GM12878 (cell line): ENCODE data around the gene FERMT3. TPM values are rescaled to one million over a fixed set of nuclear protein-coding genes. Genes with fewer than 3 reads are reported as not detected.
A peak's percentile ranks its signal among the peaks of the same experiment; 100 is the strongest.

Source experiments
- ATAC-seq: fragments of 200-7000 bp; cut with Tn5 transposase; 3 replicates; pipeline ENCODE4 v1.9.1; 2020; ENCODE audit warnings: mild to moderate bottlenecking, moderate library complexity
- BruUV-seq: library from RNA; stranded (reverse); fragments of 400-500 nt; replicated peaks from 2 replicates; lab custom pipeline; 2021; lab: Mats Ljungman, UMichigan
- CTCF ChIA-PET: fragments of 300-600 bp; sonication (Branson Sonifier 250); formaldehyde crosslinking; extraction: SDS; loops from one replicate; lab custom pipeline; 2021; ENCODE audit warnings: inconsistent platforms; lab: Yijun Ruan, JAX
- POLR2A ChIA-PET: fragments of 350-600 bp; formaldehyde crosslinking; extraction: SDS; loops from one replicate; lab custom pipeline; 2021; ENCODE audit warnings: inconsistent platforms; lab: Charles Lee
- RAD21 ChIA-PET: fragments of 300-600 bp; sonication (Branson Sonifier 250); formaldehyde crosslinking; loops from one replicate; lab custom pipeline; 2023; ENCODE audit warnings: antibody characterized with exemption; ENCODE audit not compliant: unreplicated experiment; lab: Charles Lee
- SMC1A ChIA-PET: fragments of 300-600 bp; sonication (Branson Sonifier 250); formaldehyde crosslinking; loops from one replicate; lab custom pipeline; 2023; ENCODE audit not compliant: unreplicated experiment, uncharacterized antibody; lab: Charles Lee
- DNase-seq: peaks from one replicate; pipeline ENCODE4 v3.0.0-alpha.2; 2011; ENCODE audit warnings: low read depth, low spot score
- FAIRE-seq: peaks from 3 replicates; lab custom pipeline; 2011; peaks lifted over from hg19 to GRCh38; lab: Jason Lieb, UNC
- H2AFZ ChIP-seq: 2 replicates; pipeline ENCODE4 v1.6.0; 2011; ENCODE audit warnings: low read depth, low read length, control low read depth; ENCODE audit not compliant: control insufficient read depth
- H3K27ac ChIP-seq: 2 replicates; pipeline ENCODE4 v1.5.1; 2011; ENCODE audit warnings: control low read depth; ENCODE audit not compliant: control insufficient read depth, insufficient read depth
- H3K27me3 ChIP-seq, 2 experiments: replicated peaks in 1 of 2; 2 replicates each; pipeline versions ENCODE4 v1.6.0 to v1.6.1; 2011; ENCODE audit warnings: low read length in 1 of 2; ENCODE audit not compliant: control insufficient read depth in 2 of 2, insufficient read depth in 2 of 2
- H3K36me3 ChIP-seq, 2 experiments: 2 replicates each; pipeline ENCODE4 v1.5.1; 2011; ENCODE audit warnings: low read length in 1 of 2; ENCODE audit not compliant: control insufficient read depth in 2 of 2, insufficient read depth in 2 of 2
- H3K4me1 ChIP-seq: 2 replicates; pipeline ENCODE4 v1.6.1; 2011; ENCODE audit warnings: mild to moderate bottlenecking, low read length, moderate library complexity, mixed read lengths; ENCODE audit not compliant: control insufficient read depth, insufficient read depth
- H3K4me2 ChIP-seq: 2 replicates; pipeline ENCODE4 v1.6.0; 2011; ENCODE audit warnings: control low read depth; ENCODE audit not compliant: control insufficient read depth, insufficient read depth
- H3K4me3 ChIP-seq: fragments of 200-600 bp; sonication (generic); 2 replicates; pipeline ENCODE4 v1.5.1; 2016
- H3K79me2 ChIP-seq: 2 replicates; pipeline ENCODE4 v1.6.0; 2011; ENCODE audit warnings: low read length; ENCODE audit not compliant: control insufficient read depth, insufficient read depth
- H3K9ac ChIP-seq: 2 replicates; pipeline ENCODE4 v1.8.0; 2011; ENCODE audit warnings: low read length, control low read depth, mixed read lengths; ENCODE audit not compliant: control insufficient read depth, insufficient read depth
- H3K9me3 ChIP-seq: replicated peaks from 3 replicates; pipeline ENCODE4 v1.5.1; 2011; ENCODE audit warnings: mild to moderate bottlenecking, low read length; ENCODE audit not compliant: control insufficient read depth, insufficient read depth
- H4K20me1 ChIP-seq: 2 replicates; pipeline ENCODE4 v1.6.0; 2011; ENCODE audit not compliant: control insufficient read depth, insufficient read depth
- ATF7 ChIP-seq: fragments of 450-650 bp; IDR thresholded peaks from 2 replicates; pipeline ENCODE4 v1.6.1; 2016; ENCODE audit warnings: low read depth, mild to moderate bottlenecking
- EED ChIP-seq: sonication (generic); IDR thresholded peaks from 2 replicates; pipeline ENCODE4 v1.6.1; 2016; ENCODE audit warnings: antibody characterized with exemption, low read depth
- FOS ChIP-seq: IDR thresholded peaks from 3 replicates; pipeline ENCODE4 v1.6.1; 2011; ENCODE audit warnings: borderline replicate concordance; ENCODE audit not compliant: insufficient read length; ENCODE audit errors: extremely low read depth
- IKZF2 ChIP-seq, 2 experiments: fragments of 450-650 bp; IDR thresholded peaks; 2 replicates each; pipeline ENCODE4 v1.6.1; 2017; ENCODE audit warnings: mild to moderate bottlenecking in 2 of 2, moderate library complexity in 2 of 2
- MEF2B ChIP-seq: fragments of 450-650 bp; IDR thresholded peaks from 2 replicates; pipeline ENCODE4 v1.6.1; 2018; ENCODE audit warnings: mild to moderate bottlenecking, moderate library complexity; ENCODE audit not compliant: partially characterized antibody, poor library complexity, severe bottlenecking
- MXI1 ChIP-seq: fragments of 150-350 bp; IDR thresholded peaks from 2 replicates; pipeline ENCODE4 v1.6.1; 2011; ENCODE audit warnings: low read depth, mild to moderate bottlenecking, inconsistent platforms, low read length, improper control_type of control experiment
- NFYB ChIP-seq: IDR thresholded peaks from 2 replicates; pipeline ENCODE4 v1.6.1; 2011; ENCODE audit warnings: low read depth, mild to moderate bottlenecking, low read length, improper control_type of control experiment, moderate library complexity; ENCODE audit not compliant: insufficient read depth
- PAX8 ChIP-seq: fragments of 450-650 bp; IDR thresholded peaks from 2 replicates; pipeline ENCODE4 v1.6.1; 2017; ENCODE audit warnings: mild to moderate bottlenecking, moderate library complexity
- POU2F2 ChIP-seq: IDR thresholded peaks from 3 replicates; pipeline ENCODE4 v1.6.1; 2011; ENCODE audit warnings: low read depth, mild to moderate bottlenecking, low read length, borderline replicate concordance
- SIX5 ChIP-seq: IDR thresholded peaks from 2 replicates; pipeline ENCODE4 v1.6.1; 2011; ENCODE audit warnings: mild to moderate bottlenecking, low read depth, low read length, moderate library complexity; ENCODE audit not compliant: severe bottlenecking
- SMAD5 ChIP-seq: IDR thresholded peaks from 2 replicates; pipeline ENCODE4 v1.6.1; 2016; ENCODE audit warnings: antibody characterized with exemption, low read depth
- SREBF1 ChIP-seq: IDR thresholded peaks from 2 replicates; pipeline ENCODE4 v1.6.1; 2012; ENCODE audit warnings: mild to moderate bottlenecking, low read length
- STAT3 ChIP-seq: IDR thresholded peaks from 2 replicates; pipeline ENCODE4 v1.6.1; 2011; ENCODE audit warnings: low read depth, low read length, improper control_type of control experiment
- SUPT20H ChIP-seq: IDR thresholded peaks from 2 replicates; pipeline ENCODE4 v1.6.1; 2011; ENCODE audit warnings: low read depth, mild to moderate bottlenecking, low read length, moderate library complexity, borderline replicate concordance; ENCODE audit not compliant: control insufficient read depth
- TCF3 ChIP-seq: IDR thresholded peaks from 2 replicates; pipeline ENCODE4 v1.6.1; 2012; ENCODE audit warnings: low read depth, mild to moderate bottlenecking, low read length, borderline replicate concordance; ENCODE audit not compliant: insufficient read depth
- TCF7 ChIP-seq: IDR thresholded peaks from 2 replicates; pipeline ENCODE4 v1.6.1; 2014; ENCODE audit warnings: antibody characterized with exemption, borderline replicate concordance
- ZBED1 ChIP-seq: IDR thresholded peaks from 2 replicates; pipeline ENCODE4 v1.6.1; 2016; ENCODE audit warnings: borderline replicate concordance
- WGBS: methylation state at CpG from one replicate; pipeline ENCODE4 v1.1.6; 2016; ENCODE audit warnings: low lambda C conversion rate; ENCODE audit not compliant: insufficient replicate concordance, insufficient coverage; ENCODE audit errors: missing lambda C conversion rate; 5-methylcytosine and 5-hydroxymethylcytosine counted together
- in situ Hi-C: fragments of 300-500 bp; cut with MboI; formaldehyde crosslinking; loops from 9 replicates; pipeline ENCODE4 v1.14.3; 2018; ENCODE audit warnings: mixed read lengths
- intact Hi-C: fragments of 100-400 bp; cut with micrococcal nuclease; formaldehyde crosslinking; loops from one replicate; pipeline ENCODE4 v1.14.2; 2022; ENCODE audit not compliant: unreplicated experiment
- polyA plus RNA-seq, 11 experiments: library from polyadenylated mRNA; depleted of rRNA in 4 of 11; unstranded in 6 of 11; stranded (reverse) in 5 of 11; fragments of >200 nt; fragmentation: Nextera tagmentation in 4 of 11; fragmentation: Illumina TruSeq in 1 of 11; extraction: Ambion mirVana in 4 of 11; extraction: Trizol in 1 of 11; gene quantifications; 1 replicate in 1 of 11; 2 replicates in 10 of 11; pipeline versions ENCODE4 v1.2.1 to v1.2.3, GENCODE V29; 2011 to 2016; ENCODE audit warnings: inconsistent platforms in 2 of 11, missing spikeins in 2 of 11, low read depth in 1 of 11
- total RNA-seq, 4 experiments: library from RNA; depleted of rRNA in 3 of 4; stranded (reverse); fragments of >200 nt in 3 of 4; fragmentation: Illumina TruSeq in 1 of 4; extraction: Trizol in 1 of 4; gene quantifications; 2 replicates each; pipeline versions ENCODE4 v1.2.1 to v1.2.3, GENCODE V29; 2013 to 2021
- TF ChIP-seq, protein P1 (sequence below): IDR thresholded peaks from 2 replicates; pipeline ENCODE4 v1.6.1; 2011; ENCODE audit warnings: low read depth, mild to moderate bottlenecking, low read length, moderate library complexity, borderline replicate concordance; ENCODE audit errors: extremely low read depth
- TF ChIP-seq, protein P2 (sequence below): fragments of 450-650 bp; IDR thresholded peaks from 2 replicates; pipeline ENCODE4 v1.6.1; 2017; ENCODE audit warnings: mild to moderate bottlenecking, moderate library complexity
- TF ChIP-seq, protein P3 (sequence below): fragments of 450-650 bp; IDR thresholded peaks from 2 replicates; pipeline ENCODE4 v1.6.1; 2017; ENCODE audit warnings: low read depth, mild to moderate bottlenecking, moderate library complexity

FERMT3 gene
- total and polyA plus RNA-seq, 10 of the 15 experiments (the other 5 are each of a cell fraction or from before 2014, with no cell fraction given): 2.0 to 211 (median 114) TPM

DNA sequence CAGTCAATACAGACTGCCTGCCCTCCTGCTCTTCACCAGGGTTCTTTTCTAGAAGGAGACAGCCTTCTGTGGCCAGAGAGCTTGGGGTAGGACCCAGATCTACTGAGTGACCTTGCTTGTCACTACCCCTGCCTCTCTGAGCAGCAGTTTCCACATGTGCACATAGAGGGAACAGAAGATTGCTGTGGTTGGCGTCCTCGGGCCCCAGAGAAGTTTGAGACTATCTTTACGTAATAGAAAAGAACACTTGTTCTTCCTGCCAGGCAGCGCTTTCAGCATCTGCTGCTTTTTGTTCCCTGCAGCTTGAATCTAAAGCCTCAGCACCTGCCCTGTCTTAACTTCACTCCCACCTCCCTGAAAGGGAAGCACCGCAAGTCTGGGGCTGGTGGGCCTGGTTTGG, 32.5 kb downstream of the FERMT3 start:
- in situ Hi-C loops: loop anchor here (25.0 kb wide), 1 partner anchor 1623 kb away; the partner anchor contains the start of genes CFL1, EFEMP2 and MUS81
- no peaks in the 10 kb centered on the region for H4K20me1 ChIP-seq
- H3K9me3 ChIP-seq: no peaks in the 10 kb centered on the region
- peak overlapping the region; percentile 38; the same call in 1 of the 2 replicates for H3K4me2 ChIP-seq
- no peak for FAIRE-seq
- ATAC-seq: no peak
- ChIA-PET POLR2A (interaction anchor here (0.6 to 3.0 kb wide), 9 partner anchors 9 to 53 kb away, joined by 3 to 21 read pairs (median 3); partner anchors contain the start of genes DNAJC4, FERMT3 and STIP1), RAD21 (interaction anchor here (0.9 to 1.1 kb wide), 2 partner anchors 29 to 34 kb away, joined by 3 read pairs; no protein-coding TSS in a partner anchor), CTCF (interaction anchor here (0.6 to 6.2 kb wide), 6 partner anchors 12 to 1411 kb away, joined by 3 to 31 read pairs (median 4); partner anchors contain the start of genes FERMT3 and PLCB3)
- no peak overlapping the region for H2AFZ ChIP-seq
- no peak overlapping the region; the same call in 1 of the 2 replicates for H3K9ac ChIP-seq
- no peak overlapping the region for H3K4me3 ChIP-seq
- DNase-seq: no peak
- TF ChIP-seq STAT3 (no peak), SIX5 (no peak), SMAD5 (no peak), POU2F2 (no peak), MEF2B (no peak), TCF7 (no peak), ZBED1 (no peak), NFYB (no peak), IKZF2 (IDR thresholded peaks at IDR 0.05) (no peak), PAX8 (no peak), MXI1 (no peak), FOS (no peak), SUPT20H (no peak), ATF7 (no peak), TCF3 (no peak), EED (no peak), SREBF1 (no peak)
- TF ChIP-seq, protein P1, sequence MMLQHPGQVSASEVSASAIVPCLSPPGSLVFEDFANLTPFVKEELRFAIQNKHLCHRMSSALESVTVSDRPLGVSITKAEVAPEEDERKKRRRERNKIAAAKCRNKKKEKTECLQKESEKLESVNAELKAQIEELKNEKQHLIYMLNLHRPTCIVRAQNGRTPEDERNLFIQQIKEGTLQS: no peak
- TF ChIP-seq, protein P2, sequence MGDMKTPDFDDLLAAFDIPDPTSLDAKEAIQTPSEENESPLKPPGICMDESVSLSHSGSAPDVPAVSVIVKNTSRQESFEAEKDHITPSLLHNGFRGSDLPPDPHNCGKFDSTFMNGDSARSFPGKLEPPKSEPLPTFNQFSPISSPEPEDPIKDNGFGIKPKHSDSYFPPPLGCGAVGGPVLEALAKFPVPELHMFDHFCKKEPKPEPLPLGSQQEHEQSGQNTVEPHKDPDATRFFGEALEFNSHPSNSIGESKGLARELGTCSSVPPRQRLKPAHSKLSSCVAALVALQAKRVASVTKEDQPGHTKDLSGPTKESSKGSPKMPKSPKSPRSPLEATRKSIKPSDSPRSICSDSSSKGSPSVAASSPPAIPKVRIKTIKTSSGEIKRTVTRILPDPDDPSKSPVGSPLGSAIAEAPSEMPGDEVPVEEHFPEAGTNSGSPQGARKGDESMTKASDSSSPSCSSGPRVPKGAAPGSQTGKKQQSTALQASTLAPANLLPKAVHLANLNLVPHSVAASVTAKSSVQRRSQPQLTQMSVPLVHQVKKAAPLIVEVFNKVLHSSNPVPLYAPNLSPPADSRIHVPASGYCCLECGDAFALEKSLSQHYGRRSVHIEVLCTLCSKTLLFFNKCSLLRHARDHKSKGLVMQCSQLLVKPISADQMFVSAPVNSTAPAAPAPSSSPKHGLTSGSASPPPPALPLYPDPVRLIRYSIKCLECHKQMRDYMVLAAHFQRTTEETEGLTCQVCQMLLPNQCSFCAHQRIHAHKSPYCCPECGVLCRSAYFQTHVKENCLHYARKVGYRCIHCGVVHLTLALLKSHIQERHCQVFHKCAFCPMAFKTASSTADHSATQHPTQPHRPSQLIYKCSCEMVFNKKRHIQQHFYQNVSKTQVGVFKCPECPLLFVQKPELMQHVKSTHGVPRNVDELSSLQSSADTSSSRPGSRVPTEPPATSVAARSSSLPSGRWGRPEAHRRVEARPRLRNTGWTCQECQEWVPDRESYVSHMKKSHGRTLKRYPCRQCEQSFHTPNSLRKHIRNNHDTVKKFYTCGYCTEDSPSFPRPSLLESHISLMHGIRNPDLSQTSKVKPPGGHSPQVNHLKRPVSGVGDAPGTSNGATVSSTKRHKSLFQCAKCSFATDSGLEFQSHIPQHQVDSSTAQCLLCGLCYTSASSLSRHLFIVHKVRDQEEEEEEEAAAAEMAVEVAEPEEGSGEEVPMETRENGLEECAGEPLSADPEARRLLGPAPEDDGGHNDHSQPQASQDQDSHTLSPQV: no peak
- TF ChIP-seq, protein P3, sequence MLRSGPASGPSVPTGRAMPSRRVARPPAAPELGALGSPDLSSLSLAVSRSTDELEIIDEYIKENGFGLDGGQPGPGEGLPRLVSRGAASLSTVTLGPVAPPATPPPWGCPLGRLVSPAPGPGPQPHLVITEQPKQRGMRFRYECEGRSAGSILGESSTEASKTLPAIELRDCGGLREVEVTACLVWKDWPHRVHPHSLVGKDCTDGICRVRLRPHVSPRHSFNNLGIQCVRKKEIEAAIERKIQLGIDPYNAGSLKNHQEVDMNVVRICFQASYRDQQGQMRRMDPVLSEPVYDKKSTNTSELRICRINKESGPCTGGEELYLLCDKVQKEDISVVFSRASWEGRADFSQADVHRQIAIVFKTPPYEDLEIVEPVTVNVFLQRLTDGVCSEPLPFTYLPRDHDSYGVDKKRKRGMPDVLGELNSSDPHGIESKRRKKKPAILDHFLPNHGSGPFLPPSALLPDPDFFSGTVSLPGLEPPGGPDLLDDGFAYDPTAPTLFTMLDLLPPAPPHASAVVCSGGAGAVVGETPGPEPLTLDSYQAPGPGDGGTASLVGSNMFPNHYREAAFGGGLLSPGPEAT: no peak
- TF ChIP-seq, all 136 proteins: peak for 0
- Histone ChIP-seq H3K27ac (peak overlapping the region; percentile 92), H3K36me3 (peaks cover 0 to 10% of the 10 kb centered on the region in 2 experiments; a peak in 2 of 4 replicates), H3K79me2 (peaks cover 29% of the 10 kb centered on the region), H3K4me1 (peaks cover 47% of the 10 kb centered on the region), H3K27me3 (no peaks in the 10 kb centered on the region)
- 43% methylated on average over 5 of the region's 5 CpGs for WGBS
- intact Hi-C loops: no loop called here
- SMC1A ChIA-PET: no interaction called here
- BruUV-seq: no TSS peak
